ENCODE measurements around the gene PPRC1. TPM values are rescaled to one million over a fixed set of nuclear protein-coding genes. Genes with fewer than 3 reads are reported as not detected.

PPRC1 gene
- total RNA-seq, 2 experiments from 2014 or later: 22.0 to 22.9 TPM

- intact Hi-C loops (cut with DNase I, micrococcal nuclease): no loop called here
- Mint-ChIP-seq H3K4me3 (no peak overlapping the region), H3K4me1 (ENCODE audit: low read depth) (no peaks in the 10 kb centered on the region), H3K9me3 (no peaks in the 10 kb centered on the region), H3K36me3 (ENCODE audit: low read depth) (no peaks in the 10 kb centered on the region), H3K27ac (no peak overlapping the region), H3K27me3 (peaks cover 4% of the 10 kb centered on the region)
- TF ChIP-seq, protein P1, sequence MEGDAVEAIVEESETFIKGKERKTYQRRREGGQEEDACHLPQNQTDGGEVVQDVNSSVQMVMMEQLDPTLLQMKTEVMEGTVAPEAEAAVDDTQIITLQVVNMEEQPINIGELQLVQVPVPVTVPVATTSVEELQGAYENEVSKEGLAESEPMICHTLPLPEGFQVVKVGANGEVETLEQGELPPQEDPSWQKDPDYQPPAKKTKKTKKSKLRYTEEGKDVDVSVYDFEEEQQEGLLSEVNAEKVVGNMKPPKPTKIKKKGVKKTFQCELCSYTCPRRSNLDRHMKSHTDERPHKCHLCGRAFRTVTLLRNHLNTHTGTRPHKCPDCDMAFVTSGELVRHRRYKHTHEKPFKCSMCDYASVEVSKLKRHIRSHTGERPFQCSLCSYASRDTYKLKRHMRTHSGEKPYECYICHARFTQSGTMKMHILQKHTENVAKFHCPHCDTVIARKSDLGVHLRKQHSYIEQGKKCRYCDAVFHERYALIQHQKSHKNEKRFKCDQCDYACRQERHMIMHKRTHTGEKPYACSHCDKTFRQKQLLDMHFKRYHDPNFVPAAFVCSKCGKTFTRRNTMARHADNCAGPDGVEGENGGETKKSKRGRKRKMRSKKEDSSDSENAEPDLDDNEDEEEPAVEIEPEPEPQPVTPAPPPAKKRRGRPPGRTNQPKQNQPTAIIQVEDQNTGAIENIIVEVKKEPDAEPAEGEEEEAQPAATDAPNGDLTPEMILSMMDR (IDR thresholded peaks at IDR 0.05): no peak
- H3K4me1 ChIP-seq (ENCODE audit: insufficient read depth, low read length): no peaks in the 10 kb centered on the region
- no peaks in the 10 kb centered on the region for H3K9me3 ChIP-seq (ENCODE audit: control insufficient read depth in 1 of 2, insufficient read depth in 1 of 2, low read length in 2 of 2)
- POLR2A ChIA-PET: no interaction called here
- no peaks in the 10 kb centered on the region for H3K36me3 ChIP-seq (ENCODE audit: insufficient read depth, low read length)
- CTCF ChIA-PET: no interaction called here
- no peak for DNase-seq
- H3K27me3 ChIP-seq (ENCODE audit: control insufficient read depth in 1 of 2, insufficient read depth in 2 of 2, low read length in 2 of 2): peaks cover 0 to 2% of the 10 kb centered on the region in 2 experiments
- no peak for ATAC-seq (ENCODE audit: poor library complexity)
- no peak overlapping the region for H3K27ac ChIP-seq (ENCODE audit: low read depth in 1 of 2, low read length in 2 of 2)
- H3K4me3 ChIP-seq (ENCODE audit: low read length): no peak overlapping the region
Observed at GRCh38 chr10:102175415-102175814, 42.6 kb downstream of the PPRC1 start.

GRCh38 chr10:102184606-102185005 lies 51.8 kb downstream of the PPRC1 start:
- Histone ChIP-seq H3K27me3 (ENCODE audit: control insufficient read depth in 1 of 2, insufficient read depth in 2 of 2, low read length in 2 of 2) (no peaks in the 10 kb centered on the region), H3K4me3 (ENCODE audit: low read length) (no peak overlapping the region), H3K27ac (ENCODE audit: low read depth in 1 of 2, low read length in 2 of 2) (no peak overlapping the region), H3K4me1 (ENCODE audit: insufficient read depth, low read length) (peaks cover 12% of the 10 kb centered on the region), H3K9me3 (ENCODE audit: control insufficient read depth in 1 of 2, insufficient read depth in 1 of 2, low read length in 2 of 2) (no peaks in the 10 kb centered on the region), H3K36me3 (ENCODE audit: insufficient read depth, low read length) (no peaks in the 10 kb centered on the region)
- Mint-ChIP-seq H3K4me1 (ENCODE audit: low read depth) (peaks cover 14% of the 10 kb centered on the region), H3K9me3 (no peaks in the 10 kb centered on the region), H3K4me3 (no peak overlapping the region), H3K27ac (no peak overlapping the region), H3K36me3 (ENCODE audit: low read depth) (no peaks in the 10 kb centered on the region), H3K27me3 (no peaks in the 10 kb centered on the region)
- intact Hi-C loops (cut with DNase I, micrococcal nuclease): no loop called here
- CTCF ChIA-PET: interaction anchor here (2.9 kb wide), 1 partner anchor 16 kb away, joined by 9 read pairs; no protein-coding TSS in a partner anchor
- no peak for DNase-seq
- ATAC-seq (ENCODE audit: poor library complexity): no peak
- TF ChIP-seq, protein P1 (IDR thresholded peaks at IDR 0.05): no peak
- POLR2A ChIA-PET: no interaction called here

GRCh38 chr10:102185272-102185671 lies 52.4 kb downstream of the PPRC1 start:
- peaks cover 15% of the 10 kb centered on the region for H3K4me1 Mint-ChIP-seq (ENCODE audit: low read depth)
- H3K27me3 Mint-ChIP-seq: no peaks in the 10 kb centered on the region
- H3K9me3 Mint-ChIP-seq: no peaks in the 10 kb centered on the region
- ATAC-seq (ENCODE audit: poor library complexity): no peak
- Histone ChIP-seq H3K4me3 (ENCODE audit: low read length) (no peak overlapping the region), H3K4me1 (ENCODE audit: insufficient read depth, low read length) (peaks cover 18% of the 10 kb centered on the region), H3K36me3 (ENCODE audit: insufficient read depth, low read length) (no peaks in the 10 kb centered on the region), H3K27me3 (ENCODE audit: control insufficient read depth in 1 of 2, insufficient read depth in 2 of 2, low read length in 2 of 2) (no peaks in the 10 kb centered on the region), H3K9me3 (ENCODE audit: control insufficient read depth in 1 of 2, insufficient read depth in 1 of 2, low read length in 2 of 2) (peaks cover 0 to 2% of the 10 kb centered on the region in 2 experiments), H3K27ac (ENCODE audit: low read depth in 1 of 2, low read length in 2 of 2) (no peak overlapping the region)
- no peak overlapping the region for H3K27ac Mint-ChIP-seq
- POLR2A ChIA-PET: no interaction called here
- intact Hi-C loops (cut with DNase I, micrococcal nuclease): no loop called here
- no peak for DNase-seq
- H3K4me3 Mint-ChIP-seq: no peak overlapping the region
- no peaks in the 10 kb centered on the region for H3K36me3 Mint-ChIP-seq (ENCODE audit: low read depth)
- TF ChIP-seq, protein P1 (IDR thresholded peaks at IDR 0.05): no peak
- CTCF ChIA-PET: interaction anchor here (2.9 kb wide), 1 partner anchor 16 kb away, joined by 9 read pairs; no protein-coding TSS in a partner anchor
